ENCODE data around the gene TEX28. TPM values are rescaled to one million over a fixed set of nuclear protein-coding genes. Genes with fewer than 3 reads are reported as not detected.
A peak's percentile ranks its signal among the peaks of the same experiment; 100 is the strongest.
"Not testable (repeated sequence)": the region's sequence is repeated elsewhere in the genome, so short reads cannot be mapped to it uniquely, and the experiment has no call there.

The TEX28 gene
- total RNA-seq (not detected), total RNA-seq (0 reads per million in 29 experiments)
- not detected for total RNA-seq (2013)

- ChIA-PET POLR2A (interaction anchor here in 1 of 2 donors (0.7 kb wide), 1 partner anchor 215 kb away, joined by 5 read pairs; no protein-coding TSS in a partner anchor), CTCF (no interaction called here)
- Mint-ChIP-seq H3K4me1 (peaks cover 0 to 9% (median 1%) of the 10 kb centered on the region in 3 donors), H3K27me3 (no peaks in the 10 kb centered on the region), H3K36me3 (no peaks in the 10 kb centered on the region), H3K4me3 (no peak within 1 kb of the TSS), H3K9me3 (no peaks in the 10 kb centered on the region), H3K27ac (no peak within 1 kb of the TSS)
- Histone ChIP-seq H3K36me3 (ENCODE audit: control insufficient read depth in 2 of 2, extremely low read depth in 1 of 2, insufficient read depth in 1 of 2, low read length in 1 of 2) (no peaks in the 10 kb centered on the region), H3K4me1 (ENCODE audit: control insufficient read depth in 1 of 2, extremely low read depth in 1 of 2, insufficient read depth in 2 of 2, low read length in 2 of 2) (no peaks in the 10 kb centered on the region), H3K4me3 (ENCODE audit: control insufficient read depth in 1 of 2, extremely low read depth in 1 of 2, low read length in 1 of 2) (no peak within 1 kb of the TSS), H3K27me3 (replicated peaks in 1 of 2; ENCODE audit: control insufficient read depth in 2 of 2, extremely low read depth in 1 of 2, insufficient read depth in 2 of 2, low read length in 1 of 2) (no peaks in the 10 kb centered on the region), H3K9me3 (no peaks in the 10 kb centered on the region), H3K27ac (ENCODE audit: low read length) (no peak within 1 kb of the TSS)
- ATAC-seq (replicated peaks in 1 of 4) (no peak), DNase-seq (no peak)
- 98% methylated on average over 12 of the region's 39 CpGs for WGBS (ENCODE audit: insufficient coverage)
Measured at GRCh38 chrX:154294791-154295574, at the start of gene TEX28. Gene TEX28, minus strand, starts transcription at chrX:154295124. Its CDS starts 3,007 bp downstream, at chrX:154292117.

GRCh38 chrX:154343620-154344019 is 48.7 kb upstream of the TEX28 start:
- no CpG with 5 or more reads among the region's 20 CpGs for WGBS (ENCODE audit: insufficient coverage)
- H3K9me3 Mint-ChIP-seq; H3K36me3 Mint-ChIP-seq; CTCF ChIA-PET; H3K4me3 ChIP-seq (ENCODE audit: control insufficient read depth in 1 of 2, extremely low read depth in 1 of 2, low read length in 1 of 2); H3K27me3 Mint-ChIP-seq; H3K4me3 Mint-ChIP-seq; H3K9me3 ChIP-seq; H3K27ac Mint-ChIP-seq; H3K27ac ChIP-seq (ENCODE audit: low read length); POLR2A ChIA-PET; H3K27me3 ChIP-seq (replicated peaks in 1 of 2; ENCODE audit: control insufficient read depth in 2 of 2, extremely low read depth in 1 of 2, insufficient read depth in 2 of 2, low read length in 1 of 2); DNase-seq; H3K36me3 ChIP-seq (ENCODE audit: control insufficient read depth in 2 of 2, extremely low read depth in 1 of 2, insufficient read depth in 1 of 2, low read length in 1 of 2): not testable (repeated sequence)
- H3K4me1 ChIP-seq (ENCODE audit: control insufficient read depth in 1 of 2, extremely low read depth in 1 of 2, insufficient read depth in 2 of 2, low read length in 2 of 2) = peaks cover 0 to 16% of the 10 kb centered on the region in 2 experiments
- ATAC-seq (replicated peaks in 1 of 4) = peak; percentile 18 to 24 (median 21)
- H3K4me1 Mint-ChIP-seq = peaks cover 12 to 15% (median 13%) of the 10 kb centered on the region in 3 donors

- H3K36me3 ChIP-seq (ENCODE audit: control insufficient read depth in 2 of 2, extremely low read depth in 1 of 2, insufficient read depth in 1 of 2, low read length in 1 of 2); H3K9me3 Mint-ChIP-seq; H3K4me3 ChIP-seq (ENCODE audit: control insufficient read depth in 1 of 2, extremely low read depth in 1 of 2, low read length in 1 of 2); ATAC-seq (replicated peaks in 1 of 4); H3K27me3 Mint-ChIP-seq; POLR2A ChIA-PET; H3K27ac Mint-ChIP-seq; H3K27me3 ChIP-seq (replicated peaks in 1 of 2; ENCODE audit: control insufficient read depth in 2 of 2, extremely low read depth in 1 of 2, insufficient read depth in 2 of 2, low read length in 1 of 2); H3K27ac ChIP-seq (ENCODE audit: low read length); H3K9me3 ChIP-seq; H3K36me3 Mint-ChIP-seq; CTCF ChIA-PET; DNase-seq; H3K4me3 Mint-ChIP-seq: not testable (repeated sequence)
- no CpG with 5 or more reads among the region's 16 CpGs for WGBS (ENCODE audit: insufficient coverage)
- peaks cover 8 to 11% (median 9%) of the 10 kb centered on the region in 3 donors for H3K4me1 Mint-ChIP-seq
- peaks cover 0 to 10% of the 10 kb centered on the region in 2 experiments for H3K4me1 ChIP-seq (ENCODE audit: control insufficient read depth in 1 of 2, extremely low read depth in 1 of 2, insufficient read depth in 2 of 2, low read length in 2 of 2)
Measured at GRCh38 chrX:154343063-154343462, 48.1 kb upstream of the TEX28 start.

- POLR2A ChIA-PET; CTCF ChIA-PET; H3K27me3 ChIP-seq (replicated peaks in 1 of 2; ENCODE audit: control insufficient read depth in 2 of 2, extremely low read depth in 1 of 2, insufficient read depth in 2 of 2, low read length in 1 of 2); H3K36me3 Mint-ChIP-seq; H3K27me3 Mint-ChIP-seq; H3K27ac Mint-ChIP-seq; H3K4me3 ChIP-seq (ENCODE audit: control insufficient read depth in 1 of 2, extremely low read depth in 1 of 2, low read length in 1 of 2); DNase-seq; H3K27ac ChIP-seq (ENCODE audit: low read length); H3K9me3 Mint-ChIP-seq; H3K9me3 ChIP-seq; H3K36me3 ChIP-seq (ENCODE audit: control insufficient read depth in 2 of 2, extremely low read depth in 1 of 2, insufficient read depth in 1 of 2, low read length in 1 of 2); H3K4me1 ChIP-seq (ENCODE audit: control insufficient read depth in 1 of 2, extremely low read depth in 1 of 2, insufficient read depth in 2 of 2, low read length in 2 of 2); H3K4me3 Mint-ChIP-seq; H3K4me1 Mint-ChIP-seq: not testable (repeated sequence)
- no CpG with 5 or more reads among the region's 115 CpGs for WGBS (ENCODE audit: insufficient coverage)
- ATAC-seq (replicated peaks in 1 of 4) = peak; percentile 76 to 80 (median 78)
Measured at GRCh38 chrX:154341399-154342298, 46.7 kb upstream of the TEX28 start.

- no peaks in the 10 kb centered on the region for H3K36me3 Mint-ChIP-seq
- H3K4me3 Mint-ChIP-seq = no peak overlapping the region
- no peak for DNase-seq
Measured at GRCh38 chrX:154334496-154334895, 39.6 kb upstream of the TEX28 start.

GRCh38 chrX:154333837-154334271 is 38.9 kb upstream of the TEX28 start:
- CTCF ChIA-PET = no interaction called here
- H3K27ac Mint-ChIP-seq = peak overlapping the region; percentile 63 to 70
- no peaks in the 10 kb centered on the region for H3K27me3 ChIP-seq (replicated peaks in 1 of 2; ENCODE audit: control insufficient read depth in 2 of 2, extremely low read depth in 1 of 2, insufficient read depth in 2 of 2, low read length in 1 of 2)
- H3K36me3 ChIP-seq (ENCODE audit: control insufficient read depth in 2 of 2, extremely low read depth in 1 of 2, insufficient read depth in 1 of 2, low read length in 1 of 2) = no peaks in the 10 kb centered on the region
- H3K4me3 Mint-ChIP-seq = peak overlapping the region in 1 of 3 donors; percentile 33
- WGBS (ENCODE audit: insufficient coverage) = 7% methylated on average over 3 of the region's 6 CpGs
- H3K4me1 ChIP-seq (ENCODE audit: control insufficient read depth in 1 of 2, extremely low read depth in 1 of 2, insufficient read depth in 2 of 2, low read length in 2 of 2) = peaks cover 0 to 22% of the 10 kb centered on the region in 2 experiments
- H3K9me3 ChIP-seq = no peaks in the 10 kb centered on the region
- no peaks in the 10 kb centered on the region for H3K9me3 Mint-ChIP-seq
- H3K4me3 ChIP-seq (ENCODE audit: control insufficient read depth in 1 of 2, extremely low read depth in 1 of 2, low read length in 1 of 2) = no peak overlapping the region
- H3K4me1 Mint-ChIP-seq = peaks cover 12 to 34% (median 25%) of the 10 kb centered on the region in 3 donors
- POLR2A ChIA-PET = no interaction called here
- no peaks in the 10 kb centered on the region for H3K36me3 Mint-ChIP-seq
- peak in 1 of 4 experiments; percentile 23 for ATAC-seq (replicated peaks in 1 of 4)
- H3K27me3 Mint-ChIP-seq = peaks cover 0 to 3% of the 10 kb centered on the region in 2 donors
- no peak overlapping the region for H3K27ac ChIP-seq (ENCODE audit: low read length)
- DNase-seq = no peak

More at GRCh38 chrX:154334496-154334895, 39.6 kb upstream of the TEX28 start:
- no peak for ATAC-seq (replicated peaks in 1 of 4)
- peaks cover 10 to 30% (median 22%) of the 10 kb centered on the region in 3 donors for H3K4me1 Mint-ChIP-seq
- Histone ChIP-seq H3K4me3 (ENCODE audit: control insufficient read depth in 1 of 2, extremely low read depth in 1 of 2, low read length in 1 of 2) (no peak overlapping the region), H3K27me3 (replicated peaks in 1 of 2; ENCODE audit: control insufficient read depth in 2 of 2, extremely low read depth in 1 of 2, insufficient read depth in 2 of 2, low read length in 1 of 2) (no peaks in the 10 kb centered on the region), H3K4me1 (ENCODE audit: control insufficient read depth in 1 of 2, extremely low read depth in 1 of 2, insufficient read depth in 2 of 2, low read length in 2 of 2) (peaks cover 0 to 16% of the 10 kb centered on the region in 2 experiments), H3K36me3 (ENCODE audit: control insufficient read depth in 2 of 2, extremely low read depth in 1 of 2, insufficient read depth in 1 of 2, low read length in 1 of 2) (no peaks in the 10 kb centered on the region), H3K9me3 (no peaks in the 10 kb centered on the region), H3K27ac (ENCODE audit: low read length) (no peak overlapping the region)
- ChIA-PET CTCF (no interaction called here), POLR2A (no interaction called here)
- no peaks in the 10 kb centered on the region for H3K9me3 Mint-ChIP-seq
- peaks cover 0 to 3% of the 10 kb centered on the region in 2 donors for H3K27me3 Mint-ChIP-seq
- H3K27ac Mint-ChIP-seq = peak overlapping the region; percentile 65 to 70
- no CpG with 5 or more reads among the region's 10 CpGs for WGBS (ENCODE audit: insufficient coverage)
